Lower lobe of right lung (tissue), 2 donors: ENCODE results near the gene RTN1. TPM values are rescaled to one million over a fixed set of nuclear protein-coding genes. Genes with fewer than 3 reads are reported as not detected.

Experiments used
- ATAC-seq, 2 donors: fragments of 200-7000 bp; cut with Tn5 transposase; one replicate each; pipeline ENCODE4 v1.9.1; 2020 to 2022; ENCODE audit warnings: mild to moderate bottlenecking in 2 of 2, moderate library complexity in 2 of 2
- DNase-seq: peaks from one replicate; pipeline ENCODE4 v3.0.0-alpha.2; 2020
- H3K27ac ChIP-seq: fragments of 200-600 bp; one replicate; pipeline ENCODE4 v1.8.0; 2022
- H3K27me3 ChIP-seq: fragments of 200-600 bp; one replicate; pipeline ENCODE4 v1.8.0; 2022; ENCODE audit warnings: low read depth
- H3K36me3 ChIP-seq: fragments of 200-600 bp; one replicate; pipeline ENCODE4 v1.8.0; 2022; ENCODE audit warnings: mild to moderate bottlenecking
- H3K4me1 ChIP-seq: fragments of 200-600 bp; one replicate; pipeline ENCODE4 v1.8.0; 2022
- H3K4me3 ChIP-seq: fragments of 200-600 bp; one replicate; pipeline ENCODE4 v1.8.0; 2022; ENCODE audit warnings: mild to moderate bottlenecking
- H3K9me3 ChIP-seq: fragments of 200-600 bp; one replicate; pipeline ENCODE4 v1.8.0; 2022
- intact Hi-C: fragments of 100-400 bp; cut with DNase I; formaldehyde crosslinking; loops from one replicate; pipeline ENCODE4 v1.11.0; 2022
- total RNA-seq: library from RNA; stranded (reverse); fragmentation: NEBNext Ultra II Directional; extraction: Animal tissue kit (Norgen Biotek cat#: 25700); gene quantifications from one replicate; pipeline ENCODE4 v1.2.1, GENCODE V29; 2021
- TF ChIP-seq, protein P1 (sequence below): fragments of 200-600 bp; IDR thresholded peaks from one replicate; pipeline ENCODE4 v1.8.0; 2022; ENCODE audit warnings: antibody characterized with exemption, mild to moderate bottlenecking
- donor health status: DM: no; HTN: yes; CAD: no; lungs with severe emphysema.

Gene RTN1
- total RNA-seq, 1 donor from 2014 or later: 18.2 TPM

DNA sequence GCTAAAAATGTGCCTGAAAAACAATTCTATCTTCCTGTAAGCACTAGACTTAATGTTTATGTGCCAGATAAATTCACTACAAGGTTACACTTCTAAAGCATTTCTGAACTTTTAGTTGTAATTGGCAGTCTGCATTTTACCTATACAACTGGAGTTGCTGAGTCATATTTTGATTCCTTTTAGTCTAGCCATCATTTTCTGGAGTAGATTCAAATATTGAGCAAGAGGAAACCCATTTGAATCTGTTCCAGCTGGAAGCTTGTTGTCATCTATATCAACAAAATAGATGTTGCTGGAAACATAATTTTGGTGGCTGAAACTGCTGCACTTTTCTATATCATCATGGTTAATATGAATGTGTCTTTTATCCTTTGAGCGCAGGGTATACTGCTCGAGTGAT is 171.8 kb downstream of the RTN1 start:
- Histone ChIP-seq H3K4me3 (no peak overlapping the region), H3K27ac (no peak overlapping the region), H3K9me3 (no peaks in the 10 kb centered on the region), H3K4me1 (no peaks in the 10 kb centered on the region), H3K27me3 (no peaks in the 10 kb centered on the region), H3K36me3 (no peaks in the 10 kb centered on the region)
- intact Hi-C loops: no loop called here
- ATAC-seq (no peak), DNase-seq (no peak)
- TF ChIP-seq, protein P1, sequence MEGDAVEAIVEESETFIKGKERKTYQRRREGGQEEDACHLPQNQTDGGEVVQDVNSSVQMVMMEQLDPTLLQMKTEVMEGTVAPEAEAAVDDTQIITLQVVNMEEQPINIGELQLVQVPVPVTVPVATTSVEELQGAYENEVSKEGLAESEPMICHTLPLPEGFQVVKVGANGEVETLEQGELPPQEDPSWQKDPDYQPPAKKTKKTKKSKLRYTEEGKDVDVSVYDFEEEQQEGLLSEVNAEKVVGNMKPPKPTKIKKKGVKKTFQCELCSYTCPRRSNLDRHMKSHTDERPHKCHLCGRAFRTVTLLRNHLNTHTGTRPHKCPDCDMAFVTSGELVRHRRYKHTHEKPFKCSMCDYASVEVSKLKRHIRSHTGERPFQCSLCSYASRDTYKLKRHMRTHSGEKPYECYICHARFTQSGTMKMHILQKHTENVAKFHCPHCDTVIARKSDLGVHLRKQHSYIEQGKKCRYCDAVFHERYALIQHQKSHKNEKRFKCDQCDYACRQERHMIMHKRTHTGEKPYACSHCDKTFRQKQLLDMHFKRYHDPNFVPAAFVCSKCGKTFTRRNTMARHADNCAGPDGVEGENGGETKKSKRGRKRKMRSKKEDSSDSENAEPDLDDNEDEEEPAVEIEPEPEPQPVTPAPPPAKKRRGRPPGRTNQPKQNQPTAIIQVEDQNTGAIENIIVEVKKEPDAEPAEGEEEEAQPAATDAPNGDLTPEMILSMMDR: no peak

DNA sequence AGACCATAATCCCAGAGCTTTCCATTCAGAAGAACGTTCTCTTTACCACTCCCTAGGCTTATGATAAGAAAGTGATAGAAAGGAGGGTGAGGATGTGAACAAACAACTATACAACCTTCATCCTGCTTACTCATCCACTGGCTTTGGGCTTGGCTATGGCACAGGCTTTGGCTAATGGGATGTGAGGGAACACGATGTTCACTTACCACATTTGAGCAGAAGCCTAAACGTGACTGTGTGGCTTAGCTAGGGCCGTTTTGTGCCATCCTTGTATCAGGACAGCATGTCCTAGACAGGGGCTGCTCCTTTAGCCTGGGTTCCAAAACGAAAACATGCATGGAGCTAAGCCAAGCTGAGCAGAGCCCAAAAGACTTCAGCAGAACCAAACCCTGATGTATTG is 175.4 kb downstream of the RTN1 start:
- Histone ChIP-seq H3K27ac (no peak overlapping the region), H3K4me1 (no peaks in the 10 kb centered on the region), H3K9me3 (no peaks in the 10 kb centered on the region), H3K4me3 (no peak overlapping the region), H3K36me3 (no peaks in the 10 kb centered on the region), H3K27me3 (no peaks in the 10 kb centered on the region)
- ATAC-seq (no peak), DNase-seq (no peak)
- intact Hi-C loops: no loop called here
- TF ChIP-seq, protein P1: no peak

DNA sequence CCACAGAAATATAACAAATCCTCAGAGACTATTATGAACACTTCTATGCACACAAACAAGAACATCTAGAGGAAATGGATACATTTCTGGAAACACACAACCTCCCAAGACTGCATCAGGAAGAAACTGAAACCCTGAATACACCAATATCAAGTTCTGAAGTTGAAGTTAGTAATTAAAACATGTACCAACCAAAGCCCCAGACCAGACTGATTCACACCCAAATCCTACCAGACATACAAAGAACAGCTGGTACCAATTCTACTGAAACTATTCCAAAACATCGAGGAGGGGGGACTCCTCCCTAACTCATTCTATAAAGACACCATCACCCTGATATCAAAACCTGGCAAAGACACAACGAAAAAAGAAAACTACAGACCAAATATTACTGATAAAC is 179.3 kb downstream of the RTN1 start:
- DNase-seq (no peak), ATAC-seq (no peak)
- Histone ChIP-seq H3K4me3 (no peak overlapping the region), H3K27me3 (no peaks in the 10 kb centered on the region), H3K9me3 (no peaks in the 10 kb centered on the region), H3K4me1 (no peaks in the 10 kb centered on the region), H3K27ac (no peak overlapping the region), H3K36me3 (no peaks in the 10 kb centered on the region)
- TF ChIP-seq, protein P1: no peak
- intact Hi-C loops: no loop called here

DNA sequence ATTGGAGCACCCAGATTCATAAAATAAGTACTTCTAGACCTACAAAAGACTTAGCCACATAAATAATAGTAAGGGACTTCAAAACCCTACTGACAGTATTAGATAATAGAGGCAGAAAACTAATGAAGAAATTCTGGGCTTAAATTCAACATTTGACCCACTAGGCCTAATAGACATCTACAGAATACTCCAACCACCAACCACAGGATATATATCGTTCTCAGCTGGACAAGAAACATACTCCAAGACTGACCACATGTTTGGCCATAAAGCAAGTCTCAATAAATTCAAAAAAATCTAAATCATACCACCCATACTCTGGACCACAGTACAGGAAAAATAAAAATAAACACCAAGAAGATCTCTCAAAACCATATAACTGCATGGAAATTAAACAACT is 180.2 kb downstream of the RTN1 start:
- Histone ChIP-seq H3K36me3 (no peaks in the 10 kb centered on the region), H3K27ac (no peak overlapping the region), H3K4me3 (no peak overlapping the region), H3K4me1 (no peaks in the 10 kb centered on the region), H3K9me3 (no peaks in the 10 kb centered on the region), H3K27me3 (no peaks in the 10 kb centered on the region)
- TF ChIP-seq, protein P1: no peak
- intact Hi-C loops: no loop called here
- no peak for DNase-seq
- ATAC-seq: no peak

DNA sequence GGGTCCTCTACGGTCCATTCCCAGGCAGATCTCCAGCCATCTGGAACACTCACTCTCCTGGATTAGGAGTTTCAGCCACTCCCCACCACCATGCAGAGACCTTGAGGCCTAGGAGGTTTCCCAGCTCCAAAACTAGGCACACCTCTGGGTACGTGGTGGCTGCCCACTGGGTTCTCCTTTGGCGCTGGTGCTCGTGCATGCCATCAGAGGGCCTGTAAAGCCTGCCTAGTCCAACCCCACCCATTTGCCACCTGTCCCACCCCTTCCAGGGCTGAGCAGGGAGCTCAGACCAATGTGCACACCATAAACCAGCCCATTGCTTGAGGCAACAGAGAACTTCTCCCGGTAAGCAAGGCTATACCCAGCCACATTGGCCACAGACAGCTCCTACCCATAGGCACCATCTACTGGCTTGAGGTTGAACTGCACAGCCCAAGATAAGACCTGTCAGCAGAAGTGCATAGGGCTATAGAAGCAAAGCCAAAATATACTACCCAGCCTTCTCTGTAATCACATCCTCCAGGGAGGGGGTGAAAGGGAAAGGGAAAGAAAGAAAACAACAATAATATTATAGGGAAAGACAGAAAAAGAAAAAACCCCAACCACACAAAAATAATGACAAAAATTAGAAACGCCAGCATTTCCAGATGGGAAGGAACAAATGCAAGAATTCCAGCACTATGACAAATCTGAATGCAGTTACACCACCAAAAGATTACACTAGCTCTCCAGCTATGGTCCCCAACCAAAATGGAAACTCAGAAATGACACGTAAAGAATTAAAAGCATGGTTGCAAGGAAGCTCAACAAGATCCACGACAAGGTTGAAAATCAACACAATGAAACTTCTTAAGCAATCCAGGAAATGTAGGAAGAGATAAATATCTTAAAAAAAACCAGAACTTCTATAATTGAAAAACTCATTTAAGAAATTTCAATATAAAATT is 182.1 kb downstream of the RTN1 start:
- DNase-seq (no peak), ATAC-seq (peak; percentile 70 to 87)
- Histone ChIP-seq H3K4me1 (no peaks in the 10 kb centered on the region), H3K27me3 (no peaks in the 10 kb centered on the region), H3K9me3 (no peaks in the 10 kb centered on the region), H3K36me3 (no peaks in the 10 kb centered on the region), H3K27ac (no peak overlapping the region), H3K4me3 (no peak overlapping the region)
- intact Hi-C loops: no loop called here
- TF ChIP-seq, protein P1: peak; percentile 57
